ENCODE data around the gene CARM1. TPM values are rescaled to one million over a fixed set of nuclear protein-coding genes. Genes with fewer than 3 reads are reported as not detected.

The CARM1 gene
- total RNA-seq, 6 experiments from 2014 or later: 67.2 to 82.1 (median 76.8) TPM

- no peak for TF ChIP-seq CTCF (IDR thresholded peaks at IDR 0.05)
- Mint-ChIP-seq H3K4me3 (no peak overlapping the region), H3K4me1 (ENCODE audit: low read depth) (peaks cover 45% of the 10 kb centered on the region), H3K9me3 (no peaks in the 10 kb centered on the region), H3K27me3 (ENCODE audit: insufficient read depth) (peaks cover 2% of the 10 kb centered on the region; the same call in 1 of the 2 replicates), H3K27ac (no peak overlapping the region), H3K36me3 (ENCODE audit: low read depth) (peaks cover 9% of the 10 kb centered on the region; the same call in 1 of the 2 replicates)
- DNase-seq: no peak
Measured at GRCh38 chr19:10965398-10965797, 94.0 kb downstream of the CARM1 start.

- no peak for TF ChIP-seq CTCF (IDR thresholded peaks at IDR 0.05)
- H3K9me3 Mint-ChIP-seq: no peaks in the 10 kb centered on the region
- no peak overlapping the region for H3K27ac Mint-ChIP-seq
- H3K36me3 Mint-ChIP-seq (ENCODE audit: low read depth): peaks cover 9% of the 10 kb centered on the region; the same call in 1 of the 2 replicates
- no peak overlapping the region for H3K4me3 Mint-ChIP-seq
- peaks cover 2% of the 10 kb centered on the region; the same call in 1 of the 2 replicates for H3K27me3 Mint-ChIP-seq (ENCODE audit: insufficient read depth)
- H3K4me1 Mint-ChIP-seq (ENCODE audit: low read depth): peaks cover 45% of the 10 kb centered on the region
- no peak for DNase-seq
Measured at GRCh38 chr19:10966809-10967208, 95.5 kb downstream of the CARM1 start.

GRCh38 chr19:10968527-10969135, 97.3 kb downstream of the CARM1 start:
- Mint-ChIP-seq H3K36me3 (ENCODE audit: low read depth) (peaks cover 12% of the 10 kb centered on the region; the same call in 1 of the 2 replicates), H3K27me3 (ENCODE audit: insufficient read depth) (peaks cover 2% of the 10 kb centered on the region; the same call in 1 of the 2 replicates), H3K4me1 (ENCODE audit: low read depth) (peaks cover 33% of the 10 kb centered on the region), H3K9me3 (no peaks in the 10 kb centered on the region), H3K27ac (peak overlapping the region; percentile 38; the same call in 1 of the 2 replicates), H3K4me3 (no peak overlapping the region)
- no peak for TF ChIP-seq CTCF (IDR thresholded peaks at IDR 0.05)
- DNase-seq: no peak

- H3K9me3 Mint-ChIP-seq: no peaks in the 10 kb centered on the region
- peaks cover 29% of the 10 kb centered on the region for H3K4me1 Mint-ChIP-seq (ENCODE audit: low read depth)
- no peak for TF ChIP-seq CTCF (IDR thresholded peaks at IDR 0.05)
- H3K36me3 Mint-ChIP-seq (ENCODE audit: low read depth): peaks cover 17% of the 10 kb centered on the region
- H3K4me3 Mint-ChIP-seq: no peak overlapping the region
- peaks cover 2% of the 10 kb centered on the region; the same call in 1 of the 2 replicates for H3K27me3 Mint-ChIP-seq (ENCODE audit: insufficient read depth)
- no peak for DNase-seq
- no peak overlapping the region for H3K27ac Mint-ChIP-seq
Measured at GRCh38 chr19:10971107-10971726, 99.9 kb downstream of the CARM1 start.

Small RNA genes lying within 50 kb of the gene (microRNA-seq; reads per million reads assigned to microRNA genes)
- gene MIR6793: 3.1 reads per million

Other genes with a start within 250 kb of the CARM1 start
- gene SLC44A2, start 246.0 kb upstream of the CARM1 start, total RNA-seq (2021; fragmentation: NEBNext Ultra II Directional; extraction: Animal tissue kit (Norgen Biotek cat#: 25700)): 100 to 1,000 TPM; 156 to 190 (median 166) TPM
- gene ILF3, start 217.2 kb upstream of the CARM1 start, total RNA-seq (2021; fragmentation: NEBNext Ultra II Directional; extraction: Animal tissue kit (Norgen Biotek cat#: 25700)): 100 to 1,000 TPM; 227 to 298 (median 277) TPM
- 10 to 100 TPM; 28.6 to 36.8 (median 35.0) TPM for gene QTRT1, start 170.1 kb upstream of the CARM1 start, total RNA-seq (2021; fragmentation: NEBNext Ultra II Directional; extraction: Animal tissue kit (Norgen Biotek cat#: 25700))
- gene DNM2, start 153.5 kb upstream of the CARM1 start, total RNA-seq (2021; fragmentation: NEBNext Ultra II Directional; extraction: Animal tissue kit (Norgen Biotek cat#: 25700)): 100 to 1,000 TPM in 1 of 6 experiments, 10 to 100 TPM in 5; 91.5 to 122 (median 99.5) TPM
- 10 to 100 TPM; 42.8 to 65.0 (median 48.1) TPM for gene TMED1, start 35.3 kb upstream of the CARM1 start, total RNA-seq (2021; fragmentation: NEBNext Ultra II Directional; extraction: Animal tissue kit (Norgen Biotek cat#: 25700))
- gene C19orf38, start 23.1 kb upstream of the CARM1 start, total RNA-seq (2021; fragmentation: NEBNext Ultra II Directional; extraction: Animal tissue kit (Norgen Biotek cat#: 25700)): under 1 TPM in 2 of 6 experiments, not detected in 4; 0.40 to 0.71 TPM
- 100 to 1,000 TPM in 1 of 6 experiments, 10 to 100 TPM in 5; 78.7 to 105 (median 83.3) TPM for gene YIPF2, start 57.1 kb downstream of the CARM1 start, total RNA-seq (2021; fragmentation: NEBNext Ultra II Directional; extraction: Animal tissue kit (Norgen Biotek cat#: 25700))
- gene TIMM29, start 57.3 kb downstream of the CARM1 start, total RNA-seq (2021; fragmentation: NEBNext Ultra II Directional; extraction: Animal tissue kit (Norgen Biotek cat#: 25700)): 10 to 100 TPM; 18.0 to 25.0 (median 20.6) TPM
- gene SMARCA4, start 89.5 kb downstream of the CARM1 start, total RNA-seq (2021; fragmentation: NEBNext Ultra II Directional; extraction: Animal tissue kit (Norgen Biotek cat#: 25700)): 100 to 1,000 TPM; 105 to 116 (median 114) TPM
- gene LDLR, start 217.9 kb downstream of the CARM1 start, total RNA-seq (2021; fragmentation: NEBNext Ultra II Directional; extraction: Animal tissue kit (Norgen Biotek cat#: 25700)): 10 to 100 TPM; 22.8 to 34.3 (median 28.0) TPM